HEK293 (cell line): ENCODE results near the gene PPP2CA.

Experiments
- CTCF ChIA-PET: fragments of 350-600 bp; formaldehyde crosslinking; extraction: SDS; loops from one replicate; lab custom pipeline; 2021; ENCODE audit warnings: antibody characterized with exemption; lab: Yijun Ruan, JAX
- POLR2A ChIA-PET: fragments of 300-600 bp; formaldehyde crosslinking; extraction: SDS; loops from one replicate; lab custom pipeline; 2020; ENCODE audit warnings: antibody characterized with exemption, inconsistent platforms; lab: Yijun Ruan, JAX
- H3K27ac ChIP-seq: fragments of 200-500 bp; sonication (Bioruptor generic); 2 replicates; pipeline ENCODE4 v1.5.1; 2014; ENCODE audit warnings: low read depth, low read length, control low read depth, inconsistent platforms; ENCODE audit errors: extremely low read depth
- H3K36me3 ChIP-seq, 2 experiments: fragments of 200-500 bp in 1 of 2; sonication (Bioruptor generic) in 1 of 2; 1 replicate in 1 of 2; 2 replicates in 1 of 2; pipeline ENCODE4 v1.5.1; 2014 to 2017; ENCODE audit warnings: inconsistent platforms in 2 of 2, low read length in 2 of 2; ENCODE audit not compliant: control insufficient read depth in 2 of 2, insufficient read depth in 1 of 2
- H3K4me1 ChIP-seq: fragments of 200-500 bp; sonication (Bioruptor generic); 2 replicates; pipeline ENCODE4 v1.5.1; 2014; ENCODE audit warnings: mild to moderate bottlenecking, low read length, inconsistent platforms; ENCODE audit not compliant: control insufficient read depth, insufficient read depth
- H3K4me3 ChIP-seq: 2 replicates; pipeline ENCODE4 v1.5.1; 2011; ENCODE audit warnings: low read depth, mild to moderate bottlenecking, control low read depth, low read length, moderate library complexity
- H3K9me3 ChIP-seq: fragments of 200-500 bp; sonication (Bioruptor generic); 2 replicates; pipeline ENCODE4 v1.5.1; 2014; ENCODE audit warnings: low read depth, low read length, inconsistent platforms; ENCODE audit not compliant: control insufficient read depth, insufficient read depth
- FEZF1 ChIP-seq: fragments of 450-650 bp; formaldehyde crosslinking; IDR thresholded peaks from 2 replicates; pipeline ENCODE4 v1.5.1; 2016; ENCODE audit warnings: missing biosample characterization, missing genetic modification characterization
- GLI2 ChIP-seq: fragments of 450-650 bp; formaldehyde crosslinking; IDR thresholded peaks from 2 replicates; pipeline ENCODE4; 2017; ENCODE audit warnings: missing biosample characterization, missing genetic modification characterization, low read depth, borderline replicate concordance
- KLF17 ChIP-seq: fragments of 450-650 bp; formaldehyde crosslinking; IDR thresholded peaks from 2 replicates; pipeline ENCODE4 v1.5.1; 2016; ENCODE audit warnings: missing biosample characterization, missing genetic modification characterization
- OSR2 ChIP-seq: fragments of 450-650 bp; formaldehyde crosslinking; IDR thresholded peaks from 2 replicates; pipeline ENCODE4 v1.5.1; 2016; ENCODE audit warnings: missing biosample characterization, missing genetic modification characterization
- ZNF155 ChIP-seq: fragments of 450-650 bp; formaldehyde crosslinking; IDR thresholded peaks from 2 replicates; pipeline ENCODE4 v1.5.1; 2016; ENCODE audit warnings: missing biosample characterization, missing genetic modification characterization
- ZNF202 ChIP-seq: fragments of 450-650 bp; formaldehyde crosslinking; IDR thresholded peaks from 2 replicates; pipeline ENCODE4 v1.5.1; 2016; ENCODE audit warnings: missing biosample characterization, missing genetic modification characterization, borderline replicate concordance
- ZNF248 ChIP-seq: fragments of 450-650 bp; formaldehyde crosslinking; IDR thresholded peaks from 2 replicates; pipeline ENCODE4 v1.5.1; 2017; ENCODE audit warnings: missing biosample characterization, missing genetic modification characterization
- ZNF292 ChIP-seq: fragments of 450-650 bp; formaldehyde crosslinking; IDR thresholded peaks from 2 replicates; pipeline ENCODE4 v1.5.1; 2016; ENCODE audit warnings: low read depth, missing biosample characterization, missing genetic modification characterization, borderline replicate concordance
- ZNF350 ChIP-seq: fragments of 450-650 bp; formaldehyde crosslinking; IDR thresholded peaks from 2 replicates; pipeline ENCODE4 v1.5.0; 2017; ENCODE audit warnings: missing biosample characterization, mild to moderate bottlenecking, missing genetic modification characterization
- ZNF488 ChIP-seq: fragments of 450-650 bp; formaldehyde crosslinking; IDR thresholded peaks from 2 replicates; pipeline ENCODE4 v1.5.1; 2016; ENCODE audit warnings: missing biosample characterization, missing genetic modification characterization
- ZNF510 ChIP-seq: fragments of 450-650 bp; formaldehyde crosslinking; IDR thresholded peaks from 2 replicates; pipeline ENCODE4 v1.5.1; 2018; ENCODE audit warnings: mild to moderate bottlenecking, missing genetic modification characterization, missing biosample characterization; ENCODE audit not compliant: insufficient replicate concordance
- ZNF571 ChIP-seq: fragments of 450-650 bp; formaldehyde crosslinking; IDR thresholded peaks from 2 replicates; pipeline ENCODE4 v1.5.0; 2017; ENCODE audit warnings: missing biosample characterization, missing genetic modification characterization
- ZNF664 ChIP-seq: fragments of 450-650 bp; formaldehyde crosslinking; IDR thresholded peaks from 2 replicates; pipeline ENCODE4 v1.5.1; 2016; ENCODE audit warnings: missing biosample characterization, missing genetic modification characterization
- ZSCAN23 ChIP-seq: fragments of 450-650 bp; formaldehyde crosslinking; IDR thresholded peaks from 2 replicates; pipeline ENCODE4 v1.5.1; 2016; ENCODE audit warnings: missing biosample characterization, missing genetic modification characterization
- TF ChIP-seq, protein P1 (sequence below): fragments of 450-650 bp; formaldehyde crosslinking; IDR thresholded peaks from 2 replicates; pipeline ENCODE4 v1.5.1; 2016; ENCODE audit warnings: missing biosample characterization, missing genetic modification characterization
- TF ChIP-seq, protein P2 (sequence below): fragments of 450-650 bp; formaldehyde crosslinking; IDR thresholded peaks from 2 replicates; pipeline ENCODE4 v1.5.1; 2016; ENCODE audit warnings: missing biosample characterization, missing genetic modification characterization
- TF ChIP-seq, protein P3 (sequence below): IDR thresholded peaks from 2 replicates; pipeline ENCODE4 v1.6.1; 2011; ENCODE audit warnings: mild to moderate bottlenecking, low read depth, low read length, borderline replicate concordance
- TF ChIP-seq, protein P4 (sequence below): fragments of 450-650 bp; formaldehyde crosslinking; IDR thresholded peaks from 2 replicates; pipeline ENCODE4 v1.5.1; 2016; ENCODE audit warnings: missing biosample characterization, missing genetic modification characterization
- TF ChIP-seq, protein P5 (sequence below): fragments of 450-650 bp; formaldehyde crosslinking; IDR thresholded peaks from 2 replicates; pipeline ENCODE4 v1.5.1; 2017; ENCODE audit warnings: missing biosample characterization, missing genetic modification characterization

Gene PPP2CA

GRCh38 chr5:134206627-134207160, 19.2 kb downstream of the PPP2CA start:
- Histone ChIP-seq H3K4me3 (no peak overlapping the region), H3K27ac (no peak overlapping the region), H3K36me3 (peaks cover 30 to 49% of the 10 kb centered on the region in 2 experiments), H3K9me3 (no peaks in the 10 kb centered on the region), H3K4me1 (peaks cover 27% of the 10 kb centered on the region)
- POLR2A ChIA-PET, result interaction anchor here (1.4 kb wide), 1 partner anchor 30 kb away, joined by 3 read pairs; the partner anchor contains the start of gene SKP1
- TF ChIP-seq ZNF510 (no peak), OSR2 (tag by site-specific recombination) (peak; percentile 27; the same call in 1 of the 2 replicates), ZNF664 (tag by site-specific recombination) (peak; percentile 71)
- TF ChIP-seq, protein P1, sequence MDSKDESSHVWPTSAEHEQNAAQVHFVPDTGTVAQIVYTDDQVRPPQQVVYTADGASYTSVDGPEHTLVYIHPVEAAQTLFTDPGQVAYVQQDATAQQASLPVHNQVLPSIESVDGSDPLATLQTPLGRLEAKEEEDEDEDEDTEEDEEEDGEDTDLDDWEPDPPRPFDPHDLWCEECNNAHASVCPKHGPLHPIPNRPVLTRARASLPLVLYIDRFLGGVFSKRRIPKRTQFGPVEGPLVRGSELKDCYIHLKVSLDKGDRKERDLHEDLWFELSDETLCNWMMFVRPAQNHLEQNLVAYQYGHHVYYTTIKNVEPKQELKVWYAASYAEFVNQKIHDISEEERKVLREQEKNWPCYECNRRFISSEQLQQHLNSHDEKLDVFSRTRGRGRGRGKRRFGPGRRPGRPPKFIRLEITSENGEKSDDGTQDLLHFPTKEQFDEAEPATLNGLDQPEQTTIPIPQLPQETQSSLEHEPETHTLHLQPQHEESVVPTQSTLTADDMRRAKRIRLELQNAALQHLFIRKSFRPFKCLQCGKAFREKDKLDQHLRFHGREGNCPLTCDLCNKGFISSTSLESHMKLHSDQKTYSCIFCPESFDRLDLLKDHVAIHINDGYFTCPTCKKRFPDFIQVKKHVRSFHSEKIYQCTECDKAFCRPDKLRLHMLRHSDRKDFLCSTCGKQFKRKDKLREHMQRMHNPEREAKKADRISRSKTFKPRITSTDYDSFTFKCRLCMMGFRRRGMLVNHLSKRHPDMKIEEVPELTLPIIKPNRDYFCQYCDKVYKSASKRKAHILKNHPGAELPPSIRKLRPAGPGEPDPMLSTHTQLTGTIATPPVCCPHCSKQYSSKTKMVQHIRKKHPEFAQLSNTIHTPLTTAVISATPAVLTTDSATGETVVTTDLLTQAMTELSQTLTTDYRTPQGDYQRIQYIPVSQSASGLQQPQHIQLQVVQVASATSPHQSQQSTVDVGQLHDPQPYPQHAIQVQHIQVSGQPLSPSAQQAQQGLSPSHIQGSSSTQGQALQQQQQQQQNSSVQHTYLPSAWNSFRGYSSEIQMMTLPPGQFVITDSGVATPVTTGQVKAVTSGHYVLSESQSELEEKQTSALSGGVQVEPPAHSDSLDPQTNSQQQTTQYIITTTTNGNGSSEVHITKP, result peak; percentile 47; the same call in 1 of the 2 replicates
- TF ChIP-seq, protein P2, sequence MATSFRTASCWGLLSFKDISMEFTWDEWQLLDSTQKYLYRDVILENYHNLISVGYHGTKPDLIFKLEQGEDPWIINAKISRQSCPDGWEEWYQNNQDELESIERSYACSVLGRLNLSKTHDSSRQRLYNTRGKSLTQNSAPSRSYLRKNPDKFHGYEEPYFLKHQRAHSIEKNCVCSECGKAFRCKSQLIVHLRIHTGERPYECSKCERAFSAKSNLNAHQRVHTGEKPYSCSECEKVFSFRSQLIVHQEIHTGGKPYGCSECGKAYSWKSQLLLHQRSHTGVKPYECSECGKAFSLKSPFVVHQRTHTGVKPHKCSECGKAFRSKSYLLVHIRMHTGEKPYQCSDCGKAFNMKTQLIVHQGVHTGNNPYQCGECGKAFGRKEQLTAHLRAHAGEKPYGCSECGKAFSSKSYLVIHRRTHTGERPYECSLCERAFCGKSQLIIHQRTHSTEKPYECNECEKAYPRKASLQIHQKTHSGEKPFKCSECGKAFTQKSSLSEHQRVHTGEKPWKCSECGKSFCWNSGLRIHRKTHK, result no peak
- TF ChIP-seq, protein P3, sequence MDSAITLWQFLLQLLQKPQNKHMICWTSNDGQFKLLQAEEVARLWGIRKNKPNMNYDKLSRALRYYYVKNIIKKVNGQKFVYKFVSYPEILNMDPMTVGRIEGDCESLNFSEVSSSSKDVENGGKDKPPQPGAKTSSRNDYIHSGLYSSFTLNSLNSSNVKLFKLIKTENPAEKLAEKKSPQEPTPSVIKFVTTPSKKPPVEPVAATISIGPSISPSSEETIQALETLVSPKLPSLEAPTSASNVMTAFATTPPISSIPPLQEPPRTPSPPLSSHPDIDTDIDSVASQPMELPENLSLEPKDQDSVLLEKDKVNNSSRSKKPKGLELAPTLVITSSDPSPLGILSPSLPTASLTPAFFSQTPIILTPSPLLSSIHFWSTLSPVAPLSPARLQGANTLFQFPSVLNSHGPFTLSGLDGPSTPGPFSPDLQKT, result no peak
- CTCF ChIA-PET, result interaction anchor here (1.2 to 1.5 kb wide), 2 partner anchors 23 to 85 kb away, joined by 3 read pairs; no protein-coding TSS in a partner anchor

DNA sequence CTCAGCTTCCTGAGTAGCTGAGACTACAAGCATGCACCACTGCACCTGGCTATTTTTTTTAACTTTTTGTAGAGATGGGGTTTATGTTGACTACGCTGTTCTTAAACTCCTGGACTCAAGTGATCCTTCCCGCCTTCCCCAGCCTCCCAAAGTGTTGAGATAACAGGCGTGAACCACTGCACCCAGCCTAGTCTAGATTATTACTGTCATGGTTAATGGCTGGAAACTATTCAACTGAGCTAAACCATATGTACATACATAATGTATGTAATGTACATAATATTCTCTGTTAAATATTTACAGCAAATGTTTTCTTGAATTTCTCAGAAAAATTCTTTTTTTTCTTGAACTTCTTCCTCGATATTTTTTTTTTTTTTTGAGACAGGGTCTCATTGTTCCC, 21.3 kb downstream of the PPP2CA start:
- ChIA-PET POLR2A (interaction anchor here (0.7 kb wide), 1 partner anchor 22 kb away, joined by 4 read pairs; the partner anchor contains the start of gene PPP2CA), CTCF (interaction anchor here (1.0 kb wide), 1 partner anchor 85 kb away, joined by 4 read pairs; no protein-coding TSS in a partner anchor)

More for the DNA sequence above, 21.3 kb downstream of the PPP2CA start:
- Histone ChIP-seq H3K9me3 (no peaks in the 10 kb centered on the region), H3K27ac (no peak overlapping the region), H3K4me3 (no peak overlapping the region), H3K36me3 (peaks cover 50 to 70% of the 10 kb centered on the region in 2 experiments), H3K4me1 (peaks cover 15% of the 10 kb centered on the region)
- TF ChIP-seq, protein P4, sequence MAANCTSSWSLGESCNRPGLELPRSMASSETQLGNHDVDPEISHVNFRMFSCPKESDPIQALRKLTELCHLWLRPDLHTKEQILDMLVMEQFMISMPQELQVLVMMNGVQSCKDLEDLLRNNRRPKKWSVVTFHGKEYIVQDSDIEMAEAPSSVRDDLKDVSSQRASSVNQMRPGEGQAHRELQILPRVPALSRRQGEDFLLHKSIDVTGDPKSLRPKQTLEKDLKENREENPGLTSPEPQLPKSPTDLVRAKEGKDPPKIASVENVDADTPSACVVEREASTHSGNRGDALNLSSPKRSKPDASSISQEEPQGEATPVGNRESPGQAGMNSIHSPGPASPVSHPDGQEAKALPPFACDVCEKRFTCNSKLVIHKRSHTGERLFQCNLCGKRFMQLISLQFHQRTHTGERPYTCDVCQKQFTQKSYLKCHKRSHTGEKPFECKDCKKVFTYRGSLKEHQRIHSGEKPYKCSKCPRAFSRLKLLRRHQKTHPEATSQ (tag by site-specific recombination), result no peak
- TF ChIP-seq ZNF571, result no peak
- no peak for TF ChIP-seq ZNF350 (tag by site-specific recombination)
- no peak for TF ChIP-seq ZNF202 (tag by site-specific recombination)
- TF ChIP-seq GLI2 (tag by site-specific recombination), result no peak
- no peak for TF ChIP-seq ZSCAN23
- TF ChIP-seq, protein P5, sequence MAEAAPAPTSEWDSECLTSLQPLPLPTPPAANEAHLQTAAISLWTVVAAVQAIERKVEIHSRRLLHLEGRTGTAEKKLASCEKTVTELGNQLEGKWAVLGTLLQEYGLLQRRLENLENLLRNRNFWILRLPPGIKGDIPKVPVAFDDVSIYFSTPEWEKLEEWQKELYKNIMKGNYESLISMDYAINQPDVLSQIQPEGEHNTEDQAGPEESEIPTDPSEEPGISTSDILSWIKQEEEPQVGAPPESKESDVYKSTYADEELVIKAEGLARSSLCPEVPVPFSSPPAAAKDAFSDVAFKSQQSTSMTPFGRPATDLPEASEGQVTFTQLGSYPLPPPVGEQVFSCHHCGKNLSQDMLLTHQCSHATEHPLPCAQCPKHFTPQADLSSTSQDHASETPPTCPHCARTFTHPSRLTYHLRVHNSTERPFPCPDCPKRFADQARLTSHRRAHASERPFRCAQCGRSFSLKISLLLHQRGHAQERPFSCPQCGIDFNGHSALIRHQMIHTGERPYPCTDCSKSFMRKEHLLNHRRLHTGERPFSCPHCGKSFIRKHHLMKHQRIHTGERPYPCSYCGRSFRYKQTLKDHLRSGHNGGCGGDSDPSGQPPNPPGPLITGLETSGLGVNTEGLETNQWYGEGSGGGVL (tag by site-specific recombination), result no peak
- no peak for TF ChIP-seq ZNF292 (tag by site-specific recombination)
- TF ChIP-seq ZNF488 (tag by site-specific recombination), result no peak
- TF ChIP-seq ZNF248, result no peak
- no peak for TF ChIP-seq ZNF155 (tag by site-specific recombination)
- no peak for TF ChIP-seq FEZF1 (tag by site-specific recombination)
- TF ChIP-seq KLF17 (tag by site-specific recombination), result no peak
